ENCODE results near the gene CHCHD10. TPM values are rescaled to one million over a fixed set of nuclear protein-coding genes. Genes with fewer than 3 reads are reported as not detected.

Gene CHCHD10
- total RNA-seq, 1 experiment from 2014 or later = 115 TPM

DNA sequence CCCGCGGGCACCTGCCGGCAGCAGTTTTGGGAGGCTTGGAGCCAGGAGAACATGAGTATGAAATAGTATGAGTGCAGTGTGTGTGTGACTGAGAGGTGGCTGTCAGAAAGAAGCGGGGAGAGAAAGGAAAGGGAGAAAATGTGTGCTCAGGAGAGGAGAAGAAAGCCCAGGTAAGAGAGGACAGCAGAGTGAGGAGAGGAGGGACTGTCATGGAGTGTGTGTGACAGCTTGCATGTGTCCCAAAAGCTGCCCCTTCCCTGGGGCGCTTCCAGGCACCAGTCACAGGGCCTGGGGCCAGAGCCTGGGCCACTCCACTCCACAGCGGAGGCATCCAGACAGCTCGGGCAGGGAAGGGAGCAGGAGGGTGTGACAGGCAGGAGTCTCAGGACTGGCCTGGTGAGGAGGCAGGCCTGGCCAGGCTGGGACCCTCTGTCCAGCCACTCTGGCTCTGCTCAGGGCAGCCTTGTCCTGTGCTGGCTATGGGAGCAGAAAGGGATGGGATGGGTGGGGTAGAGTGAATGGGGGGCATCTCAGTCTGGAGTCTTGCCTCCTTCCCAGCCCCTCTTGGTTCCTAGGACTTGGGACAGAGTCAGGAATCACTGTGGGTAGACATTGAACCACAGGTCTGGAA, 5.8 kb upstream of the CHCHD10 start:
- peak overlapping the region; percentile 68 for H3K4me2 ChIP-seq (ENCODE audit: low read depth, low read length, poor library complexity, severe bottlenecking)

DNA sequence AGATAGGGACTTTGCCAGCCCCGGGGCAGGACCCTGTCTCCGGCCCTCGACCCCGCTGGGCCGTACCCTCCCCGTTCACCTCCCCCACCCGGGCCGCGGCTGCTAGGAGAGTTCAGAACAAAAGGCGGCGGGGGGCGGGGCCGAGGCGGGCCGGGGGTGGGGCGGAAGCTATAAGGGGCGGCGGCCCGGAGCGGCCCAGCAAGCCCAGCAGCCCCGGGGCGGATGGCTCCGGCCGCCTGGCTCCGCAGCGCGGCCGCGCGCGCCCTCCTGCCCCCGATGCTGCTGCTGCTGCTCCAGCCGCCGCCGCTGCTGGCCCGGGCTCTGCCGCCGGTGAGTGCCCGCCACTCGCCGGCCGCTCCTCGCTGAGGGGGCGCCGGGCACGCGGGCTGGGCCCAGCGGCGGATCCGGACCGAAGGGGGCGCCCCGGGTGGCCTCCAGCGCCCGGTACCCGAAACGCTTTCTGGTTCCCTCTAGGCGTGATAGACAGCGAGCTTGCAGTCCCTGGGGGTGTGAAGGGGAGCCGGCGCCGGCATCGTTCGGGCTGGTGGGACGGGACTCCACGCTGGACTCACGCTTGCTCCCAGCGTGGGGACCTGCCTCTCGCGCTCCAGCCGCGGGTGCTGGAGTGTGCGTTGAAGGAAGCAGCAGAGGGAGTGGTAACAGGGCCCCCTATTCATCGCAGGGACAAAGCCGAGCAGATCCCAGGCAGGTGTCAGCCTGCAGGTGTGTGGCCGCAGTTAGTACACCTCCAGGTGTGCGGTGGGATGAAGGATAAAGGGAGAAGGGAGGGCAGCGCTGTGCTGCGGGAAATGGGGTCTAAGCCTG, 5.1 kb upstream of the CHCHD10 start, which contains the start of gene MMP11:
Gene MMP11, plus strand, starts transcription at position 201 of the 825 bp plus-strand sequence. Its CDS starts 22 bp downstream, at position 223.
- no peaks in the 10 kb centered on the region for H3K9me2 ChIP-seq (replicated peaks; ENCODE audit: insufficient read depth, low read length)
- H3K9me3 ChIP-seq (ENCODE audit: low read length) = no peaks in the 10 kb centered on the region
- H3K79me2 ChIP-seq (ENCODE audit: low read length) = peaks cover 24% of the 10 kb centered on the region; the same call in 1 of the 2 replicates
- peak within 1 kb of the TSS; percentile 97 for H3K27ac ChIP-seq (ENCODE audit: low read length)
- H3K4me2 ChIP-seq (ENCODE audit: low read depth, low read length, poor library complexity, severe bottlenecking) = peak within 1 kb of the TSS; percentile 68
- peak within 1 kb of the TSS; percentile 92 for H3K9ac ChIP-seq (ENCODE audit: low read length)
- DNase-seq = peak; percentile 89
- peak within 1 kb of the TSS; percentile 87; the same call in 1 of the 2 replicates for H2AFZ ChIP-seq (ENCODE audit: low read length)
- no peaks in the 10 kb centered on the region for H3K36me3 ChIP-seq (ENCODE audit: insufficient read depth, low read length)
- peaks cover 55% of the 10 kb centered on the region for H3K4me1 ChIP-seq (ENCODE audit: low read length)
- H4K20me1 ChIP-seq (ENCODE audit: insufficient read depth, low read depth, low read length) = peaks cover 4% of the 10 kb centered on the region; the same call in 1 of the 2 replicates
- peak within 1 kb of the TSS; percentile 87 for H3K4me3 ChIP-seq (ENCODE audit: low read length)
- H3K27me3 ChIP-seq (ENCODE audit: low read length) = no peaks in the 10 kb centered on the region

More for the DNA sequence above, 5.8 kb upstream of the CHCHD10 start:
- no peaks in the 10 kb centered on the region for H3K9me2 ChIP-seq (replicated peaks; ENCODE audit: insufficient read depth, low read length)
- peak overlapping the region; percentile 81 for H3K27ac ChIP-seq (ENCODE audit: low read length)
- H3K27me3 ChIP-seq (ENCODE audit: low read length) = no peaks in the 10 kb centered on the region
- H3K9me3 ChIP-seq (ENCODE audit: low read length) = no peaks in the 10 kb centered on the region
- H4K20me1 ChIP-seq (ENCODE audit: insufficient read depth, low read depth, low read length) = peaks cover 4% of the 10 kb centered on the region; the same call in 1 of the 2 replicates
- peaks cover 52% of the 10 kb centered on the region for H3K4me1 ChIP-seq (ENCODE audit: low read length)
- peak; percentile 40 for DNase-seq
- peaks cover 20% of the 10 kb centered on the region; the same call in 1 of the 2 replicates for H3K79me2 ChIP-seq (ENCODE audit: low read length)
- no peak overlapping the region for H2AFZ ChIP-seq (ENCODE audit: low read length)
- peak overlapping the region; percentile 87 for H3K4me3 ChIP-seq (ENCODE audit: low read length)
- H3K9ac ChIP-seq (ENCODE audit: low read length) = peak overlapping the region; percentile 92
- H3K36me3 ChIP-seq (ENCODE audit: insufficient read depth, low read length) = no peaks in the 10 kb centered on the region

DNA sequence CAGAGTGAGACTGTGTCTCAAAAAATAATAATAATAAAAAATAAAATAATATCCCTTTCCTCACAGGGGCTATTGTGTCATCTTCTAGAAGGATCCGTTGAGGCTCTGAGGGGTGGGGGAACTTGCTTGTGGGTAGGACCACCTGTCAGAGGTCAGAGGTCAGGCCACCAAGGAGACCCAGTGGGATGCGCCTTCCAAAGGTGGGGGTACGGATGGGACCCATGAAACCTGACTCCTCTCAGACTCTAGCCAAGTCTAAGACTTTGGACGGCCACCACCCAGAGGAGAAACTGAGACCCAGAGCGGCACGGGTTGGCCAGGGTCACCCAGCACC, 4.5 kb upstream of the CHCHD10 start:
- Histone ChIP-seq H4K20me1 (ENCODE audit: insufficient read depth, low read depth, low read length) (peaks cover 4% of the 10 kb centered on the region; the same call in 1 of the 2 replicates), H3K27ac (ENCODE audit: low read length) (peak overlapping the region; percentile 97), H3K9me2 (replicated peaks; ENCODE audit: insufficient read depth, low read length) (no peaks in the 10 kb centered on the region), H2AFZ (ENCODE audit: low read length) (peak overlapping the region; percentile 87; the same call in 1 of the 2 replicates), H3K9ac (ENCODE audit: low read length) (peak overlapping the region; percentile 92), H3K9me3 (ENCODE audit: low read length) (no peaks in the 10 kb centered on the region), H3K4me3 (ENCODE audit: low read length) (peak overlapping the region; percentile 87), H3K36me3 (ENCODE audit: insufficient read depth, low read length) (no peaks in the 10 kb centered on the region; the same call in 1 of the 2 replicates), H3K4me2 (ENCODE audit: low read depth, low read length, poor library complexity, severe bottlenecking) (peak overlapping the region; percentile 68), H3K4me1 (ENCODE audit: low read length) (peaks cover 55% of the 10 kb centered on the region), H3K27me3 (ENCODE audit: low read length) (no peaks in the 10 kb centered on the region), H3K79me2 (ENCODE audit: low read length) (peaks cover 25% of the 10 kb centered on the region)
- DNase-seq = peak; percentile 65

DNA sequence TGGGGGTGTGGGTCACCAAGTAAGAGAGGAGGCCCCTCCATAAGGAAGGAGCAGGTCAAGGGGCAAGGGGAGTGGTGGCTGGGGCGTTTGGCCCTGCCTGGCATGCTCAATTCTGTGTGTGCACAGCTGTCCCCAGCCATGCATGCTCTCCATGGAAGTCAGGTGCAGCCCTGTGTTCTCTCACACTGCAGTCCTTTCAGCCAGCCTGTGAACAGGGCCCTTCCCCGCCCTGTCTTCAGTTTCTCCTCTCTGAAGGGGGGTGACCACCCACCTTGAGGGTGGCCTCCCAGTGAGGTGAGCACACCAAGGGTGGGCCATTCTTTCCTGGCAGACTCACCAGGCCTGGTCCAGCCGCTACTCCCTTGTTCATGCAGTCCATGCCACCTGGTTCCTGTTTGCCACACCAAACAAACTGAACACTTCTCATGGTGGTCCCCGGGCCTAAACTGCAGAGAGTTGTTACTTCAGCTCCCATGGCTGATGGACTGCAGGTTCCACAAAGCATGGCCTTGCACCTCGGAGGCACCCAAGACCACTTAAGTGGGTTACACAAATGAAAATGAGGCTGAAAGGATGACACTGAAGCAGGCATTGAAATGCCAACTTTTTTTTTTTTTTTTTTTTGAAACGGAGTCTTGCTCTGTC, 1.7 kb upstream of the CHCHD10 start:
- peaks cover 24% of the 10 kb centered on the region for H3K36me3 ChIP-seq (ENCODE audit: insufficient read depth, low read length)
- H3K4me2 ChIP-seq (ENCODE audit: low read depth, low read length, poor library complexity, severe bottlenecking) = peak overlapping the region; percentile 87
- peaks cover 37% of the 10 kb centered on the region for H3K79me2 ChIP-seq (ENCODE audit: low read length)
- no peaks in the 10 kb centered on the region for H3K9me3 ChIP-seq (ENCODE audit: low read length)
- no peaks in the 10 kb centered on the region for H3K27me3 ChIP-seq (ENCODE audit: low read length)
- H3K9me2 ChIP-seq (replicated peaks; ENCODE audit: insufficient read depth, low read length) = no peaks in the 10 kb centered on the region
- H3K27ac ChIP-seq (ENCODE audit: low read length) = peak overlapping the region; percentile 97
- peaks cover 14% of the 10 kb centered on the region for H4K20me1 ChIP-seq (ENCODE audit: insufficient read depth, low read depth, low read length)
- peak overlapping the region; percentile 99 for H3K9ac ChIP-seq (ENCODE audit: low read length)
- peak overlapping the region; percentile 88 for H3K4me3 ChIP-seq (ENCODE audit: low read length)
- peak; percentile 67 for DNase-seq
- H3K4me1 ChIP-seq (ENCODE audit: low read length) = peaks cover 79% of the 10 kb centered on the region
- H2AFZ ChIP-seq (ENCODE audit: low read length) = peak overlapping the region; percentile 47; the same call in 1 of the 2 replicates

DNA sequence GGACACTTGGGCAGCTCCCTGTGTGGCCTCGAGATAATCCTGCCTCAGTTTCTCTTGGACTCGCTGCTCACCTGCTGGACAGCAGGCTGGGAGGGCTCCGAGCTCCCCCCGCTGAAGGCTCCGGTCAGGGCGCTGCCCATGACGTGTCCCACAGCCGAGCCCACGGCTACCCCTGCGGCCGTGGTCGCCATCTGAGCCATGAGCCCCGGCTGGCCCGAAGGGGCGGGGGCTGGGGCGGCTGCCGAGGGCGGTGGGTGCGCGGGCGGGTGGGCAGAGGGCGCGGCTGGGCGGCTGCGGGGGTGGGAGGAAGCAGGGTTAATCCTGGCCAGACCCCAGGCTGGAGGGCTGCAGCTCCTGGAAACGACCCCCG, 484 bp downstream of the CHCHD10 start:
- Histone ChIP-seq H3K79me2 (ENCODE audit: low read length) (peaks cover 23% of the 10 kb centered on the region), H3K9me2 (replicated peaks; ENCODE audit: insufficient read depth, low read length) (no peaks in the 10 kb centered on the region), H4K20me1 (ENCODE audit: insufficient read depth, low read depth, low read length) (peaks cover 16% of the 10 kb centered on the region), H3K36me3 (ENCODE audit: insufficient read depth, low read length) (peaks cover 28% of the 10 kb centered on the region), H3K4me3 (ENCODE audit: low read length) (peak overlapping the region; percentile 88), H2AFZ (ENCODE audit: low read length) (no peak overlapping the region), H3K9me3 (ENCODE audit: low read length) (no peaks in the 10 kb centered on the region), H3K4me1 (ENCODE audit: low read length) (peaks cover 83% of the 10 kb centered on the region), H3K4me2 (ENCODE audit: low read depth, low read length, poor library complexity, severe bottlenecking) (peak overlapping the region; percentile 87), H3K27me3 (ENCODE audit: low read length) (no peaks in the 10 kb centered on the region), H3K27ac (ENCODE audit: low read length) (peak overlapping the region; percentile 97), H3K9ac (ENCODE audit: low read length) (peak overlapping the region; percentile 99)
- DNase-seq = no peak

DNA sequence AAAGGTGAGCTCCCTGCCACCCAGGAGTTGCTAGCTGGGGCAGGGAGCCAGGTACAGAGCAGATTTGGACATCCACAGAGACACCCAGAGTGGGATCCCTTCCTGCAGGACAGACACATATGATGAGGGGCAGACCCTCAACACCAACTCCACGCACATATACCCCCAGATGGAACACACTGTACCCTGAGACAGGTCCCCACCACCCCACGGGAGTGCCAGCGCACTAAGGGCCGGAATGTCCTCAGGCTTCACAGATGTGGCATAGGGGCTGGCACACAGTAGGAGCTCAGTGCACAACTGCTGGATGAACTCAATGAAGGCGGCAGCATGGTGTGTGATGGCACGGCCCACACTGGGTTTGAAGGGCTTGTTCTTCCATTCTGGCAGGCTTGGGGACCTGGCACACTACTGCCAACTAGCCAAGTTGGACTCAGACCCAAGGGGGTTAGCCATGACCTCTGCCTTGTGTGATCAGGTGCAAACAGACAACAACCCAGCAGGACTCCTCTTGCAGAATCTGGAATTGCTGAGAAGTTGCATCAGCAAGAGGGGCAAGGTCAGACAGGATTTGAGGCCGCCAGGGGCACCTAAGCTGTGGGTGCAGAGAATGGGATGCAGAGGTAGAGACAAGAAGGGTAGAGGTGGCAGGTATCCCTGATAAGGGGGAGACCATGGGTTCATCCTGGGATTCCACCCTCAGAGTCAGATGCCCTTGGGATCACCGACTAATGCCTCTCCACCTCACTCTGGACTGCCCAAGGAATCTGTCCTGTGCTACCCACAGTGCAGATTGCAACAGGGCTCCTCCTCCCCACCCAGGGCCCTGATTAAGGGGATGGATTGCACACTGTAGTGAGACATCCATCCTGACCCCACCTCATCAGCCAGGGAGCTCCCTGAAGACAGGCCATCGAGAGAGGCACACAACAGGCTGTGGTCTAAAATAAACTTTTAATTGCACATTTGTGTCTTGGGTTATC, 2.6 kb downstream of the CHCHD10 start:
- Histone ChIP-seq H3K4me2 (ENCODE audit: low read depth, low read length, poor library complexity, severe bottlenecking) (peak overlapping the region; percentile 87), H3K36me3 (ENCODE audit: insufficient read depth, low read length) (peaks cover 28% of the 10 kb centered on the region), H3K9me3 (ENCODE audit: low read length) (no peaks in the 10 kb centered on the region), H3K4me1 (ENCODE audit: low read length) (peaks cover 68% of the 10 kb centered on the region), H3K9ac (ENCODE audit: low read length) (peak overlapping the region; percentile 99), H2AFZ (ENCODE audit: low read length) (no peak overlapping the region), H4K20me1 (ENCODE audit: insufficient read depth, low read depth, low read length) (peaks cover 16% of the 10 kb centered on the region), H3K9me2 (replicated peaks; ENCODE audit: insufficient read depth, low read length) (no peaks in the 10 kb centered on the region), H3K27me3 (ENCODE audit: low read length) (no peaks in the 10 kb centered on the region), H3K4me3 (ENCODE audit: low read length) (peak overlapping the region; percentile 88; the same call in 1 of the 2 replicates), H3K27ac (ENCODE audit: low read length) (peak overlapping the region; percentile 97), H3K79me2 (ENCODE audit: low read length) (peaks cover 23% of the 10 kb centered on the region)
- DNase-seq = peak; percentile 47

DNA sequence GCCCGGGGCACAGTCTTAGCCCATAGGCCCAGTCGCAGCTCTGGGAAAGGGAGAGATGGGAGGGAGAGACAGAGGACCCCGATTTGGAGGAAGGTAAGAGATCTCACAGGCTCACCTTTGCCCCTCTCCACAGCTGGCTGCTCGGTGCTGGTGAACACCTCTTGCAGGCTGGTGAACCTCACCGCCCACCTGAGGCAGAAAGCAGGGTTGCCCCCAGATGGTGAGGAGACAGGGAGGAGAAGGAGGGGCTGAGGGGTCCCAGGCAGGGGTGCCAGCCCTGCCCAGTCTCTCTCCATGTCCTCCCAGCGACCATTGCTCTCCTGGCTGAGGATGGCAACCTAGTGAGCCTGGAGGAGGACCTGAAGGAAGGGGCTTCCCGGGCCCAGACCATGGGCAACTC, 3.8 kb downstream of the CHCHD10 start:
- peak overlapping the region; percentile 87 for H3K4me2 ChIP-seq (ENCODE audit: low read depth, low read length, poor library complexity, severe bottlenecking)
- H3K9me2 ChIP-seq (replicated peaks; ENCODE audit: insufficient read depth, low read length) = no peaks in the 10 kb centered on the region
- peaks cover 23% of the 10 kb centered on the region for H3K79me2 ChIP-seq (ENCODE audit: low read length)
- H3K27me3 ChIP-seq (ENCODE audit: low read length) = no peaks in the 10 kb centered on the region
- H3K9me3 ChIP-seq (ENCODE audit: low read length) = no peaks in the 10 kb centered on the region
- no peak overlapping the region for H2AFZ ChIP-seq (ENCODE audit: low read length)
- H3K4me1 ChIP-seq (ENCODE audit: low read length) = peaks cover 59% of the 10 kb centered on the region
- peak overlapping the region; percentile 88; the same call in 1 of the 2 replicates for H3K4me3 ChIP-seq (ENCODE audit: low read length)
- peak; percentile 61 for DNase-seq
- H3K27ac ChIP-seq (ENCODE audit: low read length) = peak overlapping the region; percentile 97
- H3K9ac ChIP-seq (ENCODE audit: low read length) = peak overlapping the region; percentile 99
- H4K20me1 ChIP-seq (ENCODE audit: insufficient read depth, low read depth, low read length) = peaks cover 16% of the 10 kb centered on the region
- peaks cover 28% of the 10 kb centered on the region for H3K36me3 ChIP-seq (ENCODE audit: insufficient read depth, low read length)
